PC-3 (cell line): ENCODE data around the gene UBE2F.

ENCODE experiments used
- CTCF ChIP-seq: fragments of 300-600 bp; sonication (generic); conservative IDR thresholded peaks from 2 replicates; pipeline ENCODE4 v1.5.1; 2017; ENCODE audit warnings: antibody characterized with exemption, low read depth, mild to moderate bottlenecking, low read length
- EZH2 ChIP-seq: fragments of 300-600 bp; sonication (generic); IDR thresholded peaks from one replicate; pipeline ENCODE4 v1.6.1; 2017; ENCODE audit warnings: antibody characterized with exemption, mild to moderate bottlenecking, low read length; ENCODE audit not compliant: unreplicated experiment

GRCh38 chr2:237929979-237930378 is 36.8 kb upstream of the UBE2F start:
- TF ChIP-seq CTCF (no peak), EZH2 (no peak)
